K562 (cell line): ENCODE measurements around the gene PDPK1. TPM values are rescaled to one million over a fixed set of nuclear protein-coding genes. Genes with fewer than 3 reads are reported as not detected.
A peak's percentile ranks its signal among the peaks of the same experiment; 100 is the strongest.

ENCODE experiments used
- CBFA2T2 ChIP-seq: fragments of 450-650 bp; conservative IDR thresholded peaks from 2 replicates; pipeline ENCODE4 v1.6.1; 2017; ENCODE audit warnings: mild to moderate bottlenecking
- CBX8 ChIP-seq: fragments of 200-600 bp; sonication (generic); IDR thresholded peaks from 2 replicates; pipeline ENCODE4 v1.6.1; 2012; ENCODE audit warnings: borderline replicate concordance, mixed run types, low read depth, mild to moderate bottlenecking, moderate library complexity, mixed read lengths, low read length, control low read depth, inconsistent platforms; ENCODE audit not compliant: poor library complexity, severe bottlenecking; ENCODE audit errors: extremely low read depth
- MEIS2 ChIP-seq: fragments of 450-650 bp; IDR thresholded peaks from 2 replicates; pipeline ENCODE4 v1.6.1; 2014; ENCODE audit warnings: mild to moderate bottlenecking; ENCODE audit not compliant: partially characterized antibody
- NONO ChIP-seq, 2 experiments: fragments of 200-400 bp in 1 of 2; fragments of 450-650 bp in 1 of 2; formaldehyde crosslinking in 1 of 2; IDR thresholded peaks; 2 replicates each; pipeline ENCODE4 v1.6.1; 2017; ENCODE audit warnings: low read depth in 2 of 2, mild to moderate bottlenecking in 2 of 2, moderate library complexity in 2 of 2, low read length in 1 of 2
- NRF1 ChIP-seq, 2 experiments: fragments of 450-650 bp; IDR thresholded peaks in 1 of 2; conservative IDR thresholded peaks in 1 of 2; 2 replicates each; pipeline ENCODE4 v1.6.1; 2014; ENCODE audit warnings: mild to moderate bottlenecking in 2 of 2
- RFX7 ChIP-seq: fragments of 250-450 bp; sonication (Bioruptor Pico); IDR thresholded peaks from 2 replicates; pipeline ENCODE4 v1.5.1; 2021; ENCODE audit warnings: mild to moderate bottlenecking
- SRF ChIP-seq, 2 experiments: fragments of 250-450, 450-650 bp in 1 of 2; sonication (Bioruptor Pico) in 1 of 2; sonication (generic) in 1 of 2; formaldehyde crosslinking; IDR thresholded peaks; 2 replicates each; pipeline versions ENCODE4 v1.5.0 to v1.5.1; 2020 to 2022; ENCODE audit warnings: mild to moderate bottlenecking in 1 of 2, missing genetic modification reagents in 1 of 2
- ZNF165 ChIP-seq: fragments of 250-450 bp; sonication (Bioruptor Pico); IDR thresholded peaks from 2 replicates; pipeline ENCODE4 v1.4.0; 2020; ENCODE audit warnings: borderline replicate concordance
- ZNF23 ChIP-seq: fragments of 250-450 bp; sonication (Bioruptor Pico); IDR thresholded peaks from 2 replicates; pipeline ENCODE4 v1.4.0; 2020; ENCODE audit warnings: mild to moderate bottlenecking
- polyA plus RNA-seq, 8 experiments: library from polyadenylated mRNA; depleted of rRNA in 4 of 8; stranded (reverse) in 5 of 8; unstranded in 3 of 8; fragments of >200 nt; fragmentation: Nextera tagmentation in 2 of 8; fragmentation: Illumina TruSeq in 1 of 8; extraction: Ambion mirVana in 2 of 8; extraction: Trizol in 1 of 8; gene quantifications; 2 replicates each; pipeline versions ENCODE4 v1.2.1 to v1.2.3, GENCODE V29; 2011 to 2014; ENCODE audit warnings: inconsistent platforms in 1 of 8, missing spikeins in 1 of 8
- total RNA-seq, 7 experiments: library from RNA; depleted of rRNA in 6 of 7; stranded (reverse); fragments of >200 nt in 6 of 7; fragmentation: Illumina TruSeq in 2 of 7; extraction: Trizol in 2 of 7; gene quantifications; 2 replicates each; pipeline versions ENCODE4 v1.2.1 to v1.2.3, GENCODE V29; 2011 to 2021; ENCODE audit warnings: low replicate concordance in 1 of 7
- TF ChIP-seq, protein P1 (sequence below), 2 experiments: fragments of 200-800 bp in 1 of 2; sonication (Bioruptor generic) in 1 of 2; sonication (generic) in 1 of 2; formaldehyde crosslinking in 1 of 2; IDR thresholded peaks in 1 of 2; conservative IDR thresholded peaks in 1 of 2; 2 replicates each; pipeline versions ENCODE4 v1.5.0 to v1.6.1; 2016 to 2020; ENCODE audit warnings: missing compliant biosample characterization in 1 of 2, missing genetic modification characterization in 1 of 2, missing genetic modification reagents in 1 of 2
- TF ChIP-seq, protein P2 (sequence below): fragments of 200-600 bp; sonication (generic); IDR thresholded peaks from one replicate; pipeline ENCODE4 v1.6.1; 2012; ENCODE audit warnings: mild to moderate bottlenecking, low read depth, low read length, inconsistent platforms

Gene PDPK1
- total and polyA plus RNA-seq, 9 of the 15 experiments (the other 6 are each of a cell fraction or from before 2014, with no cell fraction given), result 4.0 to 37.2 (median 18.7) TPM

DNA sequence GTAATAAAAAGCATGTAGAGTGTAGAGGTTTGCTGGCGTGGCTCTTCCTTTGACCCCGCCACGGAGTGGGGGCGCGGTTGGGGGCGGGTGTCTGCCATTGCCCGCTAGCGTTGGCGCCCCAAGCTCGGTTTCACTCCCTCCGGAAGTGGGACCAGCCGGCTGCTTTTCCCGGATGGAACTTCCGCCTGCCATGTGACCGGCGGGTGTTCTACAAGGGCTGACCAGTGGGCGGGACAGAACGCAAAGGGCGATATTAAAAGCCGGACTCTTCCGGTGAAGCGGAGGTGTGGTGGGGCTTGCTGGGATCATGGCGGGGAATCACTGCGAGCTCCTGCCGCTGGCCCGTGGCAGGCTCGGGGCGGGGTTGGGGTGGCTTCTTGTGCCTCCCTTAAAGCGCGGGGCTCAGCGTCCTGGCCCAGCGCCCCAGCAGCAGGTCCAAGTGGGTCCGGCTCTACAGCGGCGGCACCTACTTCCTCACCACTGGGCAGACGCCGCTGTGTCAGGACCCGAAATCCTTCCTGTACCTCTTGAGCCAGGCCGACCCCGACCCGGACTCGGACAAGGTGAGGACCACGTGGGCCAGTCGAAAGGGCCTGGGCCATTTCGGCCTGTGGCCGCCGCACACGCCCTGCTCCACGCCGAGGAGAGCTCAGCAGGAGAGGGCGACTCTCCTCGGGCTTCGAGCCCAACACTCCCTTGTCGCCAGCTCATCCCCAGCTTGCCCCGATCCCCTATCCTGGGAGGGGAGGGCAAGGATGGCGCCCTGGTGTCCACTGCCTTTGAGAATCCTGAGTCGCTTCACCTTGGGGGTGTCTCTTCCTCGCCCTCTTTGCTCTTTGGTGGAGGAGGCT is 65.6 kb downstream of the PDPK1 start (continued):
- TF ChIP-seq, protein P1, sequence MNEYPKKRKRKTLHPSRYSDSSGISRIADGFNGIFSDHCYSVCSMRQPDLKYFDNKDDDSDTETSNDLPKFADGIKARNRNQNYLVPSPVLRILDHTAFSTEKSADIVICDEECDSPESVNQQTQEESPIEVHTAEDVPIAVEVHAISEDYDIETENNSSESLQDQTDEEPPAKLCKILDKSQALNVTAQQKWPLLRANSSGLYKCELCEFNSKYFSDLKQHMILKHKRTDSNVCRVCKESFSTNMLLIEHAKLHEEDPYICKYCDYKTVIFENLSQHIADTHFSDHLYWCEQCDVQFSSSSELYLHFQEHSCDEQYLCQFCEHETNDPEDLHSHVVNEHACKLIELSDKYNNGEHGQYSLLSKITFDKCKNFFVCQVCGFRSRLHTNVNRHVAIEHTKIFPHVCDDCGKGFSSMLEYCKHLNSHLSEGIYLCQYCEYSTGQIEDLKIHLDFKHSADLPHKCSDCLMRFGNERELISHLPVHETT (CRISPR knock-in tag; conservative IDR thresholded peaks at IDR 0.05 in 1 of 2, IDR thresholded peaks at IDR 0.05 in 1 of 2), result peak in 1 of 2 experiments; percentile 95; a peak in 2 of 4 replicates
- TF ChIP-seq ZNF23 (CRISPR knock-in tag), result no peak
- TF ChIP-seq RFX7 (CRISPR knock-in tag), result no peak
- TF ChIP-seq CBFA2T2, result peak; percentile 69
- TF ChIP-seq, protein P2, sequence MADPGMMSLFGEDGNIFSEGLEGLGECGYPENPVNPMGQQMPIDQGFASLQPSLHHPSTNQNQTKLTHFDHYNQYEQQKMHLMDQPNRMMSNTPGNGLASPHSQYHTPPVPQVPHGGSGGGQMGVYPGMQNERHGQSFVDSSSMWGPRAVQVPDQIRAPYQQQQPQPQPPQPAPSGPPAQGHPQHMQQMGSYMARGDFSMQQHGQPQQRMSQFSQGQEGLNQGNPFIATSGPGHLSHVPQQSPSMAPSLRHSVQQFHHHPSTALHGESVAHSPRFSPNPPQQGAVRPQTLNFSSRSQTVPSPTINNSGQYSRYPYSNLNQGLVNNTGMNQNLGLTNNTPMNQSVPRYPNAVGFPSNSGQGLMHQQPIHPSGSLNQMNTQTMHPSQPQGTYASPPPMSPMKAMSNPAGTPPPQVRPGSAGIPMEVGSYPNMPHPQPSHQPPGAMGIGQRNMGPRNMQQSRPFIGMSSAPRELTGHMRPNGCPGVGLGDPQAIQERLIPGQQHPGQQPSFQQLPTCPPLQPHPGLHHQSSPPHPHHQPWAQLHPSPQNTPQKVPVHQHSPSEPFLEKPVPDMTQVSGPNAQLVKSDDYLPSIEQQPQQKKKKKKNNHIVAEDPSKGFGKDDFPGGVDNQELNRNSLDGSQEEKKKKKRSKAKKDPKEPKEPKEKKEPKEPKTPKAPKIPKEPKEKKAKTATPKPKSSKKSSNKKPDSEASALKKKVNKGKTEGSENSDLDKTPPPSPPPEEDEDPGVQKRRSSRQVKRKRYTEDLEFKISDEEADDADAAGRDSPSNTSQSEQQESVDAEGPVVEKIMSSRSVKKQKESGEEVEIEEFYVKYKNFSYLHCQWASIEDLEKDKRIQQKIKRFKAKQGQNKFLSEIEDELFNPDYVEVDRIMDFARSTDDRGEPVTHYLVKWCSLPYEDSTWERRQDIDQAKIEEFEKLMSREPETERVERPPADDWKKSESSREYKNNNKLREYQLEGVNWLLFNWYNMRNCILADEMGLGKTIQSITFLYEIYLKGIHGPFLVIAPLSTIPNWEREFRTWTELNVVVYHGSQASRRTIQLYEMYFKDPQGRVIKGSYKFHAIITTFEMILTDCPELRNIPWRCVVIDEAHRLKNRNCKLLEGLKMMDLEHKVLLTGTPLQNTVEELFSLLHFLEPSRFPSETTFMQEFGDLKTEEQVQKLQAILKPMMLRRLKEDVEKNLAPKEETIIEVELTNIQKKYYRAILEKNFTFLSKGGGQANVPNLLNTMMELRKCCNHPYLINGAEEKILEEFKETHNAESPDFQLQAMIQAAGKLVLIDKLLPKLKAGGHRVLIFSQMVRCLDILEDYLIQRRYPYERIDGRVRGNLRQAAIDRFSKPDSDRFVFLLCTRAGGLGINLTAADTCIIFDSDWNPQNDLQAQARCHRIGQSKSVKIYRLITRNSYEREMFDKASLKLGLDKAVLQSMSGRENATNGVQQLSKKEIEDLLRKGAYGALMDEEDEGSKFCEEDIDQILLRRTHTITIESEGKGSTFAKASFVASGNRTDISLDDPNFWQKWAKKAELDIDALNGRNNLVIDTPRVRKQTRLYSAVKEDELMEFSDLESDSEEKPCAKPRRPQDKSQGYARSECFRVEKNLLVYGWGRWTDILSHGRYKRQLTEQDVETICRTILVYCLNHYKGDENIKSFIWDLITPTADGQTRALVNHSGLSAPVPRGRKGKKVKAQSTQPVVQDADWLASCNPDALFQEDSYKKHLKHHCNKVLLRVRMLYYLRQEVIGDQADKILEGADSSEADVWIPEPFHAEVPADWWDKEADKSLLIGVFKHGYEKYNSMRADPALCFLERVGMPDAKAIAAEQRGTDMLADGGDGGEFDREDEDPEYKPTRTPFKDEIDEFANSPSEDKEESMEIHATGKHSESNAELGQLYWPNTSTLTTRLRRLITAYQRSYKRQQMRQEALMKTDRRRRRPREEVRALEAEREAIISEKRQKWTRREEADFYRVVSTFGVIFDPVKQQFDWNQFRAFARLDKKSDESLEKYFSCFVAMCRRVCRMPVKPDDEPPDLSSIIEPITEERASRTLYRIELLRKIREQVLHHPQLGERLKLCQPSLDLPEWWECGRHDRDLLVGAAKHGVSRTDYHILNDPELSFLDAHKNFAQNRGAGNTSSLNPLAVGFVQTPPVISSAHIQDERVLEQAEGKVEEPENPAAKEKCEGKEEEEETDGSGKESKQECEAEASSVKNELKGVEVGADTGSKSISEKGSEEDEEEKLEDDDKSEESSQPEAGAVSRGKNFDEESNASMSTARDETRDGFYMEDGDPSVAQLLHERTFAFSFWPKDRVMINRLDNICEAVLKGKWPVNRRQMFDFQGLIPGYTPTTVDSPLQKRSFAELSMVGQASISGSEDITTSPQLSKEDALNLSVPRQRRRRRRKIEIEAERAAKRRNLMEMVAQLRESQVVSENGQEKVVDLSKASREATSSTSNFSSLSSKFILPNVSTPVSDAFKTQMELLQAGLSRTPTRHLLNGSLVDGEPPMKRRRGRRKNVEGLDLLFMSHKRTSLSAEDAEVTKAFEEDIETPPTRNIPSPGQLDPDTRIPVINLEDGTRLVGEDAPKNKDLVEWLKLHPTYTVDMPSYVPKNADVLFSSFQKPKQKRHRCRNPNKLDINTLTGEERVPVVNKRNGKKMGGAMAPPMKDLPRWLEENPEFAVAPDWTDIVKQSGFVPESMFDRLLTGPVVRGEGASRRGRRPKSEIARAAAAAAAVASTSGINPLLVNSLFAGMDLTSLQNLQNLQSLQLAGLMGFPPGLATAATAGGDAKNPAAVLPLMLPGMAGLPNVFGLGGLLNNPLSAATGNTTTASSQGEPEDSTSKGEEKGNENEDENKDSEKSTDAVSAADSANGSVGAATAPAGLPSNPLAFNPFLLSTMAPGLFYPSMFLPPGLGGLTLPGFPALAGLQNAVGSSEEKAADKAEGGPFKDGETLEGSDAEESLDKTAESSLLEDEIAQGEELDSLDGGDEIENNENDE, result peak; percentile 63
- TF ChIP-seq NRF1 (conservative IDR thresholded peaks at IDR 0.05 in 1 of 2, IDR thresholded peaks at IDR 0.05 in 1 of 2), result no peak; a peak in 2 of 4 replicates
- no peak for TF ChIP-seq SRF (CRISPR knock-in tag; IDR thresholded peaks at IDR 0.05)
- no peak for TF ChIP-seq CBX8
- TF ChIP-seq NONO (IDR thresholded peaks at IDR 0.05; ENCODE audit: low read depth in 2 of 2, low read length in 1 of 2), result peak; percentile 35 to 59; a peak in 1 of 4 replicates
- no peak for TF ChIP-seq MEIS2
- no peak for TF ChIP-seq ZNF165 (CRISPR knock-in tag)
